Breast epithelium (tissue), 3 donors: ENCODE results near the gene SCN5A.

Experiments used
- CTCF ChIP-seq, 3 donors: fragments of 450-650 bp; IDR thresholded peaks; one replicate each; pipeline ENCODE4 v1.5.1; 2016 to 2017; ENCODE audit warnings: antibody characterized with exemption in 3 of 3, mild to moderate bottlenecking in 3 of 3, moderate library complexity in 3 of 3
- POLR2AphosphoS5 ChIP-seq, 3 donors: sonication (generic); formaldehyde crosslinking; IDR thresholded peaks; one replicate each; pipeline ENCODE4 v1.6.1; 2017; ENCODE audit warnings: antibody characterized with exemption in 3 of 3

DNA sequence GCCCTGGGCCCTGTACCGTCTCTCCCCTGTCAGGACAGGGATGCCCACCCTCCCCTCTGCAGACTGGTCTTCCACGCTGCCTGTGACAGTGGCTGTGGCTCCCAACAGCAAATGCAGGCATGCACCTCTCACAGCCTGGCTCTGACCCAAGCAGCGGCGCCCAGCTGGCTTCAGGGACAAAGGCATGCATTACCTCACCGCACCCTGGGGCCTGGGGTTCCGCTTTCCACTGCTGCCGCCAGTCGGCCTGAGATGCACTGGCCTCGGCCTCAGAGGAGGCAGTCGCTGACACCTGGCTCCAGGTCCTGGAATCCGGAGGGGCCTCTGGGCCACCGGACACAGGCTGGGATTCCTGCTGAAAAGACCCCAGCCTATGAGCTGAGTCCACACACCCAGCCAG, 70.3 kb downstream of the SCN5A start:
- TF ChIP-seq POLR2AphosphoS5 (IDR thresholded peaks at IDR 0.05) (no peak), CTCF (IDR thresholded peaks at IDR 0.05) (no peak)
